Transverse colon (tissue), 4 donors: ENCODE data around the gene ZNF90. TPM values are rescaled to one million over a fixed set of nuclear protein-coding genes. Genes with fewer than 3 reads are reported as not detected.
A peak's percentile ranks its signal among the peaks of the same experiment; 100 is the strongest.
"Not testable (repeated sequence)": the region's sequence is repeated elsewhere in the genome, so short reads cannot be mapped to it uniquely, and the experiment has no call there.

Experiments
- DNase-seq: peaks from one replicate; pipeline ENCODE4 v3.0.0-alpha.2; 2019
- H3K27ac ChIP-seq, 4 donors: fragments of 200-600 bp; sonication (generic); 2 replicates each; pipeline ENCODE4 v1.5.1; 2016 to 2018; ENCODE audit warnings: inconsistent platforms in 4 of 4
- H3K27me3 ChIP-seq: fragments of 200-600 bp; sonication (generic); 2 replicates; pipeline ENCODE4 v1.5.1; 2017; ENCODE audit warnings: inconsistent platforms
- H3K36me3 ChIP-seq, 4 donors: fragments of 200-600 bp; sonication (generic); 2 replicates each; pipeline ENCODE4 v1.5.1; 2017 to 2019; ENCODE audit warnings: inconsistent platforms in 4 of 4
- H3K4me1 ChIP-seq, 4 donors: fragments of 200-600 bp; sonication (generic); 2 replicates each; pipeline ENCODE4 v1.5.1; 2017 to 2020; ENCODE audit warnings: inconsistent platforms in 4 of 4
- H3K4me3 ChIP-seq, 4 donors: fragments of 200-600 bp; sonication (generic); 1 replicate in 1 of 4; 2 replicates in 3 of 4; pipeline versions ENCODE4 v1.5.1 to v1.6.1; 2017 to 2019; ENCODE audit warnings: inconsistent platforms in 4 of 4
- H3K9me3 ChIP-seq, 2 donors: fragments of 200-600 bp; sonication (generic); 2 replicates each; pipeline ENCODE4 v1.5.1; 2017 to 2019; ENCODE audit warnings: inconsistent platforms in 2 of 2
- EP300 ChIP-seq: sonication (generic); formaldehyde crosslinking; IDR thresholded peaks from one replicate; pipeline ENCODE4 v1.6.1; 2017; ENCODE audit warnings: antibody characterized with exemption, low read depth
- POLR2A ChIP-seq: fragments of 450-650 bp; IDR thresholded peaks from one replicate; pipeline ENCODE4 v1.6.1; 2016; ENCODE audit warnings: antibody characterized with exemption, mild to moderate bottlenecking, moderate library complexity
- POLR2AphosphoS5 ChIP-seq, 3 donors: sonication (generic); formaldehyde crosslinking; IDR thresholded peaks; one replicate each; pipeline ENCODE4 v1.6.1; 2016; ENCODE audit warnings: antibody characterized with exemption in 3 of 3
- WGBS, 2 donors: methylation state at CpG; one replicate each; pipeline ENCODE4 v1.1.5; 2018; ENCODE audit warnings: low coverage in 1 of 2; 5-methylcytosine and 5-hydroxymethylcytosine counted together
- in situ Hi-C, 4 donors: fragments of 200-750 bp; cut with MboI; loops; one replicate each; pipeline versions ENCODE4 v1.15.0 to v1.15.1; 2017; ENCODE audit warnings: low sequenced_read_pairs in 3 of 4, low pct_ligation_motif_present in 1 of 4, low pct_unique_long_range_greater_than_20kb in 1 of 4
- intact Hi-C: fragments of 100-400 bp; cut with DNase I; formaldehyde crosslinking; loops from one replicate; pipeline ENCODE4 v1.15.1; 2023; ENCODE audit warnings: low total_unique reads
- total RNA-seq, 4 donors: library from RNA; depleted of rRNA; stranded (reverse); fragments of >200 nt; gene quantifications; one replicate each; pipeline ENCODE4 v1.1.0, GENCODE V29; 2016
- TF ChIP-seq, protein P1 (sequence below), 5 experiments: fragments of 200-600 bp in 3 of 5; fragments of 450-650 bp in 2 of 5; sonication (generic) in 3 of 5; IDR thresholded peaks; 1 replicate in 2 of 5; 2 replicates in 3 of 5; pipeline ENCODE4 v1.5.1; 2016 to 2017; ENCODE audit warnings: antibody characterized with exemption in 5 of 5, inconsistent platforms in 3 of 5, mild to moderate bottlenecking in 2 of 5, moderate library complexity in 1 of 5

ZNF90 gene
- total RNA-seq, 4 donors from 2014 or later = 3.4 to 24.5 (median 7.0) TPM

DNA sequence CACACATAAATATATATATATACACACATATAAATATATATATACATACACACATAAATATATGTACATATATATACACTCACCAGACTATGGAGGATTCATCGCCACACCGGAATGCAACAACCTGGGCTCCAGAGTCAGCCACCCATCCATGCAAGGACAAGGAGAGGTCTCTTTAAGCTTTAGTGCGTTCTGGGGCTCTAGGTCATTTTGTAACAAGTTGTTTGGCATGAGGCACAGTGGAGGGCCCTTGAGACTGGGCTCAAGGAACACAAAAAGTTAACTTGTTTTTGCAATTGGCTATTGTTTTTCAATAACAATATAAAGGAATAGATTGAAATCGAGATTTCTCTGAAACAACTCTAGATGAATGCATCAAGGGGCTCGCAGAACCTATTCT lies 4.9 kb upstream of the ZNF90 start:
- intact Hi-C loops (no loop called here), in situ Hi-C loops (no loop called here)
- WGBS, 2 donors = 73 to 93% methylated on average over 2 to 5 of the region's 5 CpGs
- Histone ChIP-seq H3K9me3 (no peaks in the 10 kb centered on the region), H3K4me3 (no peak overlapping the region), H3K4me1 (no peaks in the 10 kb centered on the region), H3K27ac (no peak overlapping the region), H3K27me3 (no peaks in the 10 kb centered on the region), H3K36me3 (no peaks in the 10 kb centered on the region)
- DNase-seq = no peak
- TF ChIP-seq POLR2AphosphoS5 (IDR thresholded peaks at IDR 0.05) = no peak
- no peak for TF ChIP-seq POLR2A
- TF ChIP-seq, protein P1, sequence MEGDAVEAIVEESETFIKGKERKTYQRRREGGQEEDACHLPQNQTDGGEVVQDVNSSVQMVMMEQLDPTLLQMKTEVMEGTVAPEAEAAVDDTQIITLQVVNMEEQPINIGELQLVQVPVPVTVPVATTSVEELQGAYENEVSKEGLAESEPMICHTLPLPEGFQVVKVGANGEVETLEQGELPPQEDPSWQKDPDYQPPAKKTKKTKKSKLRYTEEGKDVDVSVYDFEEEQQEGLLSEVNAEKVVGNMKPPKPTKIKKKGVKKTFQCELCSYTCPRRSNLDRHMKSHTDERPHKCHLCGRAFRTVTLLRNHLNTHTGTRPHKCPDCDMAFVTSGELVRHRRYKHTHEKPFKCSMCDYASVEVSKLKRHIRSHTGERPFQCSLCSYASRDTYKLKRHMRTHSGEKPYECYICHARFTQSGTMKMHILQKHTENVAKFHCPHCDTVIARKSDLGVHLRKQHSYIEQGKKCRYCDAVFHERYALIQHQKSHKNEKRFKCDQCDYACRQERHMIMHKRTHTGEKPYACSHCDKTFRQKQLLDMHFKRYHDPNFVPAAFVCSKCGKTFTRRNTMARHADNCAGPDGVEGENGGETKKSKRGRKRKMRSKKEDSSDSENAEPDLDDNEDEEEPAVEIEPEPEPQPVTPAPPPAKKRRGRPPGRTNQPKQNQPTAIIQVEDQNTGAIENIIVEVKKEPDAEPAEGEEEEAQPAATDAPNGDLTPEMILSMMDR (IDR thresholded peaks at IDR 0.05) = no peak
- TF ChIP-seq EP300 = no peak

DNA sequence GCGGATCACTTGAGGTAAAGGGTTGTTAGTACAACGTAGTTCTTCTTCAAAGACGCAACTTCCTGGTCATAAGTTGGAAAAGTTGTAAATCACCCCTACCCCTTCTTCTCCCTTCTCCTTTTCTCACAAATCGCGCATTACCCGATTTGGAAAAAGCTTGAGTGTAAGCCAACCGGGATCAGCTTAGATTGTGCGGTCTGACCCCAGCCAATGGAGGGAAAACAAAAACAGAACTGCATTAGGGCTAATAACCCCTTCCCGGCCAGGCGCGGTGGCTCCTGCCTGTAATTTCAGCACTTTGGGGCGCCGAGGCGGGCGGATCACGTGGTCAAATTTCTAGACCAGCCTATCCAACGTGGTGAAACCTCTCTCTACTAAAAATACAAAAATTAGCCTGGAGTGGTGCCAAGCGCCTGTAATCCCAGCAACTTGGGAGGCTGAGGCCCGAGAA lies 806 bp downstream of the ZNF90 start:
- Histone ChIP-seq H3K27ac (peak overlapping the region; percentile 60 to 76 (median 72)), H3K27me3 (no peaks in the 10 kb centered on the region), H3K4me3 (peak overlapping the region; percentile 40 to 60 (median 54)), H3K36me3 (no peaks in the 10 kb centered on the region), H3K4me1 (peaks cover 0 to 12% (median 6%) of the 10 kb centered on the region in 4 donors), H3K9me3 (no peaks in the 10 kb centered on the region)
- in situ Hi-C loops (no loop called here), intact Hi-C loops (no loop called here)
- TF ChIP-seq, protein P1 (IDR thresholded peaks at IDR 0.05) = no peak
- TF ChIP-seq EP300 = no peak
- TF ChIP-seq POLR2A = no peak
- no peak for TF ChIP-seq POLR2AphosphoS5 (IDR thresholded peaks at IDR 0.05)
- peak; percentile 31 for DNase-seq
- WGBS, 2 donors = 12% methylated on average over 19 of the region's 19 CpGs; no CpG with 5 or more reads in 1 of the 2 donors

DNA sequence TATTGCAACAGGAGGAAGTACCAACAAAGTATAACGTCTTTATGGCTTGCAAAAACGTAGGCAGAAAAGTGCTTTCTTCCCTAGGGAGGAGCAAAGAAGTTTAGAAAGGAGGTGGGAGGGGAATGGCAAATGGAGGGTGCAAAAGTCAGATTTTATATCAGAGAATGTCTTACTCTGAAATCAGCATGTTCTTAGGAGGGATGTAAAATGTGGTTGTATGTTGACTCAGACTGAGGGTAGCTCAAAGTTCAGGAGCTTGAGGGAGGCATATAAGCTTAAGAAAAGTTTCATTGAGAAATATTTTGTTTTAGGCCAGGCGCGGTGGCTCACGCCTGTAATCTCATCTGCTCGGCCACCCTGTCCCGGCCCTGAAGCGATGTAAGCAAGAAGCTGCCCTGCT lies 1.7 kb downstream of the ZNF90 start:
- H3K4me3 ChIP-seq = peak overlapping the region in 1 of 4 donors; percentile 60
- no peaks in the 10 kb centered on the region for H3K36me3 ChIP-seq
- DNase-seq = peak; percentile 25
- intact Hi-C loops (no loop called here), in situ Hi-C loops (no loop called here)
- H3K27me3 ChIP-seq = no peaks in the 10 kb centered on the region
- TF ChIP-seq POLR2A (no peak), POLR2AphosphoS5 (IDR thresholded peaks at IDR 0.05) (no peak), EP300 (no peak)
- TF ChIP-seq, protein P1 (IDR thresholded peaks at IDR 0.05) = no peak
- peaks cover 0 to 12% (median 6%) of the 10 kb centered on the region in 4 donors for H3K4me1 ChIP-seq
- H3K9me3 ChIP-seq = no peaks in the 10 kb centered on the region
- peak overlapping the region in 3 of 4 donors; percentile 69 to 76 (median 74) for H3K27ac ChIP-seq
- 35 to 44% methylated on average over 8 of the region's 8 CpGs for WGBS, 2 donors

DNA sequence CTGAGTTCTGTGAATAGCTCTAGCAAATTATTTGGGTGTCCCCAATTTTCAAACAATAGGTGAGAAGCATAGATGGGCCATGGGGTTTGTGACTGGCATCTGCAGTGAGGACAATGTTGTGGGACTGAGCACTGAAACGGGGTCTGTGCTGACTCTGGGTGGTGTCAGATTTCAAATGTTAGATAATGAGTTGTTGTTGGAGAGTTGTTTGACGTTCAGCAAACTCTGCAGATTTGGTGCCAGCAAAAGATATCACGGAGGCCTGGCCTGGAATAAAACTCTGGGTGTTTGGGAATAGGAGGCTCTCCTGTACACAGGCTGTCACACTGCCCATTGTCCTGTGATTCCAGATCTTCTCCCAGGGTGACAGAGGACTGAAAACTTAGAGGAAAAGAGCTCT lies 2.9 kb downstream of the ZNF90 start:
- Histone ChIP-seq H3K4me3 (no peak overlapping the region), H3K27me3 (no peaks in the 10 kb centered on the region), H3K9me3 (peaks cover 0 to 3% of the 10 kb centered on the region in 2 donors), H3K27ac (no peak overlapping the region), H3K4me1 (peaks cover 0 to 12% (median 6%) of the 10 kb centered on the region in 4 donors), H3K36me3 (no peaks in the 10 kb centered on the region)
- in situ Hi-C loops = no loop called here
- TF ChIP-seq, protein P1 (IDR thresholded peaks at IDR 0.05) = no peak
- TF ChIP-seq POLR2A = no peak
- TF ChIP-seq EP300 = no peak
- TF ChIP-seq POLR2AphosphoS5 (IDR thresholded peaks at IDR 0.05) = no peak
- no peak for DNase-seq
- WGBS, 2 donors = 68 to 83% methylated on average over 1 to 3 of the region's 3 CpGs
- intact Hi-C loops = no loop called here

DNA sequence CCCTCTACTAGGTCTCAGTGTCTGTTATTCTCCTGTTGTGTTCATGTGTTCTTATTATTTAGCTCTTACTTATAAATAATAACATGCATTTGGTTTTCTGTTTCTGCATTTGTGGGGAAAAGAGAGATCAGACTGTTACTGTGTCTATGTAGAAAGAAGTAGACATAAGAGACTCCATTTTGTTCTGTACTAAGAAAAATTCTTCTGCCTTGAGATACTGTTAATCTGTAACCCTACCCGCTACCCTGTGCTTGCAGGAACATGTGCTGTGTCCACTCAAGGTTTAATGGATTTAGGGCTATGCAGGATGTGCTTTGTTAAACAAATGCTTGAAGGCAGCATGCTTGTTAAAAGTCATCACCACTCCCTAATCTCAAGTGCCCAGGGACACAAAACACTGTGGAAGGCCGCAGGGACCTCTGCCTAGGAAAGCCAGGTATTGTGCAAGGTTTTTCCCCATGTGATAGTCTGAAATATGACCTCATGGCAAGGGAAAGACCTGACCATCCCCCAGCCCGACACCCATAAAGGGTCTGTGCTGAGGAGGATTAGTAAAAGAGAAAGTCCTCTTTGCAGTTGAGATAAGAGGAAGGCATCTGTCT lies 4.5 kb downstream of the ZNF90 start:
- intact Hi-C loops, H3K27ac ChIP-seq, H3K4me3 ChIP-seq, H3K9me3 ChIP-seq, H3K27me3 ChIP-seq, DNase-seq, in situ Hi-C loops, H3K36me3 ChIP-seq: not testable (repeated sequence)
- H3K4me1 ChIP-seq = peaks cover 0 to 12% (median 6%) of the 10 kb centered on the region in 4 donors
- WGBS, 2 donors = 44% methylated on average over 3 of the region's 3 CpGs; no CpG with 5 or more reads in 1 of the 2 donors

DNA sequence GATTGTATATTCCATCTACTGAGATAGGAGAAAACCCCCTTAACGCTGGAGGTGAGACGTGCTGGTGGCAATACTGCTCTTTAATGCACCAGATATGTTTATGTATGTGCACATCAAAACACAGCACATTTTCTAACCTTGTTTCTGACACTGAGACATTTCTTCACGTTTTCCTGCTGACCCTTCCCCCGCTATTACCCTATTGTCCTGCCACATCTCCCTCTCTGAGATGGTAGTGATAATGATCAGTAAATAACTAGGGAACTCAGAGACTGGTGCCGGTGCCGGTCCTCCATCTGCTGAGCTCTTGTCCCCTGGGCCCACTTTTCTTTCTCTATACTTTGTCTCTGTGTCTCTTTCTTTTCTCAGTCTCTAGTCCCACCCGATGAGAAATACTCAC lies 5.1 kb downstream of the ZNF90 start:
- DNase-seq, H3K4me3 ChIP-seq, H3K36me3 ChIP-seq, intact Hi-C loops, in situ Hi-C loops, H3K27me3 ChIP-seq, H3K9me3 ChIP-seq, H3K27ac ChIP-seq: not testable (repeated sequence)
- 63 to 91% methylated on average over 6 to 7 of the region's 7 CpGs for WGBS, 2 donors
- peaks cover 0 to 12% (median 6%) of the 10 kb centered on the region in 4 donors for H3K4me1 ChIP-seq
